Measurements from ENCODE around the gene EXT2. TPM values are rescaled to one million over a fixed set of nuclear protein-coding genes. Genes with fewer than 3 reads are reported as not detected.

The EXT2 gene
- total and polyA plus RNA-seq, 4 donors, result 18.0 to 95.3 (median 45.9) TPM

GRCh38 chr11:44241851-44242250 lies 146.4 kb downstream of the EXT2 start:
- ATAC-seq (ENCODE audit: insufficient read depth, low FRiP score), result no peak
- no peak for DNase-seq

GRCh38 chr11:44243086-44243485 lies 147.6 kb downstream of the EXT2 start:
- Histone ChIP-seq H3K36me3 (ENCODE audit: control insufficient read depth in 4 of 4, insufficient read depth in 4 of 4, low read length in 4 of 4) (peaks cover 0 to 8% (median 3%) of the 10 kb centered on the region in 4 donors), H3K9me3 (ENCODE audit: control insufficient read depth in 4 of 4, insufficient read depth in 3 of 4, low read length in 3 of 4) (no peaks in the 10 kb centered on the region), H3K9ac (ENCODE audit: insufficient read depth in 1 of 2, low read length in 2 of 2) (no peak overlapping the region), H3K4me1 (ENCODE audit: control insufficient read depth in 5 of 5, insufficient read depth in 5 of 5, low read length in 5 of 5) (peaks cover 7 to 41% (median 25%) of the 10 kb centered on the region in 5 donors), H3K27me3 (ENCODE audit: control insufficient read depth in 3 of 3, insufficient read depth in 3 of 3, low read length in 2 of 3) (no peaks in the 10 kb centered on the region), H3K27ac (ENCODE audit: low read depth in 1 of 2, low read length in 1 of 2) (no peak overlapping the region), H3K4me3 (no peak overlapping the region)
- no peak for TF ChIP-seq CTCF (IDR thresholded peaks at IDR 0.05; ENCODE audit: control extremely low read depth, extremely low read depth)
- peak in 1 of 3 donors; percentile 35 for DNase-seq
- WGBS, 2 donors, result 66 to 77% methylated on average over 5 of the region's 5 CpGs
- no peak for ATAC-seq (ENCODE audit: insufficient read depth, low FRiP score)

More at GRCh38 chr11:44241851-44242250, 146.4 kb downstream of the EXT2 start:
- Histone ChIP-seq H3K9ac (ENCODE audit: insufficient read depth in 1 of 2, low read length in 2 of 2) (no peak overlapping the region), H3K27ac (ENCODE audit: low read depth in 1 of 2, low read length in 1 of 2) (no peak overlapping the region), H3K4me3 (no peak overlapping the region), H3K27me3 (ENCODE audit: control insufficient read depth in 3 of 3, insufficient read depth in 3 of 3, low read length in 2 of 3) (no peaks in the 10 kb centered on the region), H3K4me1 (ENCODE audit: control insufficient read depth in 5 of 5, insufficient read depth in 5 of 5, low read length in 5 of 5) (peaks cover 7 to 32% (median 24%) of the 10 kb centered on the region in 5 donors), H3K36me3 (ENCODE audit: control insufficient read depth in 4 of 4, insufficient read depth in 4 of 4, low read length in 4 of 4) (peaks cover 2 to 9% (median 3%) of the 10 kb centered on the region in 4 donors), H3K9me3 (ENCODE audit: control insufficient read depth in 4 of 4, insufficient read depth in 3 of 4, low read length in 3 of 4) (no peaks in the 10 kb centered on the region)
- WGBS, 2 donors, result 92 to 97% methylated on average over 6 of the region's 6 CpGs
- TF ChIP-seq CTCF (IDR thresholded peaks at IDR 0.05; ENCODE audit: control extremely low read depth, extremely low read depth), result no peak

GRCh38 chr11:44243595-44244343 lies 148.3 kb downstream of the EXT2 start:
- H3K4me1 ChIP-seq (ENCODE audit: control insufficient read depth in 5 of 5, insufficient read depth in 5 of 5, low read length in 5 of 5), result peaks cover 7 to 41% (median 25%) of the 10 kb centered on the region in 5 donors
- H3K9ac ChIP-seq (ENCODE audit: insufficient read depth in 1 of 2, low read length in 2 of 2), result no peak overlapping the region
- no peak for ATAC-seq (ENCODE audit: insufficient read depth, low FRiP score)
- peaks cover 0 to 6% (median 3%) of the 10 kb centered on the region in 4 donors for H3K36me3 ChIP-seq (ENCODE audit: control insufficient read depth in 4 of 4, insufficient read depth in 4 of 4, low read length in 4 of 4)
- WGBS, 2 donors, result 69 to 71% methylated on average over 6 of the region's 6 CpGs
- DNase-seq, result peak; percentile 51 to 78 (median 76)
- no peak overlapping the region for H3K27ac ChIP-seq (ENCODE audit: low read depth in 1 of 2, low read length in 1 of 2)
- no peak for TF ChIP-seq CTCF (IDR thresholded peaks at IDR 0.05; ENCODE audit: control extremely low read depth, extremely low read depth)
- no peaks in the 10 kb centered on the region for H3K27me3 ChIP-seq (ENCODE audit: control insufficient read depth in 3 of 3, insufficient read depth in 3 of 3, low read length in 2 of 3)
- no peak overlapping the region for H3K4me3 ChIP-seq
- no peaks in the 10 kb centered on the region for H3K9me3 ChIP-seq (ENCODE audit: control insufficient read depth in 4 of 4, insufficient read depth in 3 of 4, low read length in 3 of 4)
